GM21423 (cell line): ENCODE results near the gene ADO.

Source experiments
- ATAC-seq: cut with Tn5 transposase; IDR thresholded peaks from one replicate; pipeline ENCODE4 v1.9.1; 2021; ENCODE audit warnings: mild to moderate bottlenecking, moderate library complexity; ENCODE audit not compliant: unreplicated experiment

Gene ADO

GRCh38 chr10:62792261-62792660, 12.3 kb upstream of the ADO start:
- ATAC-seq = no peak

GRCh38 chr10:62794306-62794705, 10.2 kb upstream of the ADO start:
- ATAC-seq = no peak

GRCh38 chr10:62795100-62795499, 9.4 kb upstream of the ADO start:
- ATAC-seq = no peak

GRCh38 chr10:62795762-62796161, 8.8 kb upstream of the ADO start:
- ATAC-seq = no peak

- no peak for ATAC-seq
These were observed 7.6 kb upstream of the ADO start for GRCh38 chr10:62796896-62797295.

GRCh38 chr10:62801871-62802270, 2.6 kb upstream of the ADO start:
- ATAC-seq = no peak

GRCh38 chr10:62803724-62804355, 680 bp upstream of the ADO start:
- ATAC-seq = no peak

- peak; percentile 4 for ATAC-seq
These were observed 945 bp downstream of the ADO start for GRCh38 chr10:62805231-62806099.

GRCh38 chr10:62806251-62806650, 1.7 kb downstream of the ADO start:
- ATAC-seq = no peak

GRCh38 chr10:62810156-62810902, 5.8 kb downstream of the ADO start:
- ATAC-seq = no peak

- peak; percentile 36 for ATAC-seq
These were observed 6.8 kb downstream of the ADO start for GRCh38 chr10:62811159-62811875.

GRCh38 chr10:62812672-62813439, 8.3 kb downstream of the ADO start:
- ATAC-seq = no peak

GRCh38 chr10:62813453-62813852, 8.9 kb downstream of the ADO start:
- no peak for ATAC-seq

- ATAC-seq = no peak
These were observed 9.5 kb downstream of the ADO start for GRCh38 chr10:62813981-62814380.

- ATAC-seq = no peak
These were observed 10.3 kb downstream of the ADO start for GRCh38 chr10:62814756-62815380.

- no peak for ATAC-seq
These were observed 11.0 kb downstream of the ADO start for GRCh38 chr10:62815381-62816075.

- ATAC-seq = no peak
These were observed 11.5 kb downstream of the ADO start for GRCh38 chr10:62816076-62816330.

GRCh38 chr10:62816331-62817120, 12.0 kb downstream of the ADO start, which contains the start of gene EGR2:
EGR2 (minus strand) TSS chr10:62816366; CDS start chr10:62816029, 337 bp downstream.
- peak; percentile 77 for ATAC-seq
